Hematopoietic multipotent progenitor cell (in vitro differentiated cells): ENCODE data around the gene GAK. TPM values are rescaled to one million over a fixed set of nuclear protein-coding genes. Genes with fewer than 3 reads are reported as not detected.

Experiments
- total RNA-seq: library from RNA; depleted of rRNA; stranded (reverse); fragments of >200 nt; gene quantifications from one replicate; pipeline ENCODE4 v1.2.3, GENCODE V29; 2012

GAK gene
- total RNA-seq, 1 donor: 107 TPM

Other genes with a start within 250 kb of the GAK start
- gene SLC49A3, start 243.2 kb downstream of the GAK start, total RNA-seq: 5.9 TPM
- 51.2 TPM for gene PCGF3, start 226.5 kb downstream of the GAK start, total RNA-seq
- gene CPLX1, start 106.2 kb downstream of the GAK start, total RNA-seq: not detected
- 28.3 TPM for gene TMEM175, start 144 bp upstream of the GAK start, total RNA-seq
- 13.5 TPM for gene DGKQ, start 41.3 kb upstream of the GAK start, total RNA-seq
- gene IDUA, start 54.7 kb upstream of the GAK start, total RNA-seq: 21.8 TPM
- 0.27 TPM for gene SLC26A1, start 61.1 kb upstream of the GAK start, total RNA-seq
- 43.1 TPM for gene FGFRL1, start 79.3 kb upstream of the GAK start, total RNA-seq
- gene RNF212, start 181.2 kb upstream of the GAK start, total RNA-seq: 1.1 TPM
- gene SPON2, start 240.3 kb upstream of the GAK start, total RNA-seq: 4.0 TPM